A549 (cell line): Measurements from ENCODE around the gene TUSC2. TPM values are rescaled to one million over a fixed set of nuclear protein-coding genes. Genes with fewer than 3 reads are reported as not detected.

Source experiments
- ATAC-seq, 2 experiments: fragments of 200-7000 bp in 1 of 2; fragments of >200 bp in 1 of 2; cut with Nextera tagmentation in 1 of 2; cut with Tn5 transposase in 1 of 2; 3 replicates each; pipeline versions ENCODE4 v1.8.0 to v1.9.1; 2018 to 2020; ENCODE audit warnings: mild to moderate bottlenecking in 1 of 2, moderate library complexity in 1 of 2
- CTCF ChIA-PET: fragments of 300-600 bp; sonication (Branson Sonifier 250); formaldehyde crosslinking; extraction: SDS; loops from one replicate; lab custom pipeline; 2021; ENCODE audit warnings: antibody characterized with exemption, inconsistent platforms; lab: Yijun Ruan, JAX
- POLR2A ChIA-PET: fragments of 350-600 bp; formaldehyde crosslinking; extraction: SDS; loops from one replicate; lab custom pipeline; 2021; ENCODE audit warnings: antibody characterized with exemption, inconsistent platforms; lab: Yijun Ruan, JAX
- DNase-seq, 2 experiments: peaks; one replicate each; pipeline versions ENCODE4 v3.0.0 to v3.0.0-alpha.2; 2011 to 2016; ENCODE audit warnings: low read depth in 1 of 2, low spot score in 1 of 2
- FAIRE-seq: peaks from 2 replicates; lab custom pipeline; 2011; peaks lifted over from hg19 to GRCh38; lab: Jason Lieb, UNC
- H3K27ac ChIP-seq, 2 experiments: fragments of >200 bp; sonication (Bioruptor Twin); formaldehyde crosslinking; 3 replicates each; pipeline ENCODE4 v1.5.1; 2016 to 2017
- H3K4me1 ChIP-seq: fragments of >200 bp; sonication (Bioruptor Twin); formaldehyde crosslinking; 3 replicates; pipeline ENCODE4 v1.6.1; 2016
- H3K4me2 ChIP-seq: fragments of >200 bp; sonication (Bioruptor Twin); formaldehyde crosslinking; 3 replicates; pipeline ENCODE4 v1.6.1; 2016
- H3K4me3 ChIP-seq: fragments of >200 bp; sonication (Bioruptor Twin); formaldehyde crosslinking; 3 replicates; pipeline ENCODE4 v1.5.1; 2016
- H3K9me3 ChIP-seq: fragments of >200 bp; sonication (Bioruptor Twin); formaldehyde crosslinking; 3 replicates; pipeline ENCODE4 v1.6.1; 2016
- CBX2 ChIP-seq: fragments of 200-600 bp; sonication (generic); IDR thresholded peaks from 2 replicates; pipeline ENCODE4 v1.6.1; 2016; ENCODE audit warnings: low read depth, mild to moderate bottlenecking, borderline replicate concordance
- CEBPB ChIP-seq, 2 experiments: fragments of >200 bp in 1 of 2; sonication (Bioruptor Twin) in 1 of 2; formaldehyde crosslinking in 1 of 2; IDR thresholded peaks; 2 replicates each; pipeline ENCODE4 v1.6.1; 2012 to 2016
- CHD2 ChIP-seq: fragments of 150-350 bp; IDR thresholded peaks from 2 replicates; pipeline ENCODE4 v1.6.1; 2014; ENCODE audit warnings: low read length; ENCODE audit not compliant: partially characterized antibody
- ESRRA ChIP-seq: fragments of 150-350 bp; IDR thresholded peaks from 2 replicates; pipeline ENCODE4 v1.6.1; 2014; ENCODE audit warnings: mild to moderate bottlenecking, low read length, borderline replicate concordance
- FOSB ChIP-seq: fragments of 250-450 bp; sonication (Bioruptor Pico); IDR thresholded peaks from 2 replicates; pipeline ENCODE4 v1.5.0; 2020; ENCODE audit warnings: mild to moderate bottlenecking, moderate library complexity
- FOSL2 ChIP-seq, 2 experiments: fragments of 450-650 bp in 1 of 2; fragments of >200 bp in 1 of 2; sonication (Bioruptor Twin) in 1 of 2; formaldehyde crosslinking; IDR thresholded peaks; 2 replicates each; pipeline versions ENCODE4 v1.5.0 to v1.6.1; 2016 to 2020; ENCODE audit warnings: mild to moderate bottlenecking in 1 of 2, moderate library complexity in 1 of 2
- HDAC2 ChIP-seq: fragments of 200-600 bp; sonication (generic); IDR thresholded peaks from 2 replicates; pipeline ENCODE4 v1.6.1; 2016
- HEYL ChIP-seq: fragments of 250-450 bp; sonication (Bioruptor Pico); IDR thresholded peaks from 2 replicates; pipeline ENCODE4 v1.8.0; 2021; ENCODE audit warnings: mild to moderate bottlenecking, moderate library complexity
- KDM1A ChIP-seq: fragments of 200-600 bp; sonication (generic); IDR thresholded peaks from 2 replicates; pipeline ENCODE4 v1.6.1; 2016; ENCODE audit warnings: low read depth, mild to moderate bottlenecking
- NR3C1 ChIP-seq: fragments of >200 bp; sonication (Bioruptor Twin); formaldehyde crosslinking; IDR thresholded peaks from 3 replicates; pipeline ENCODE4 v1.6.1; 2017
- PHF8 ChIP-seq: fragments of 200-600 bp; sonication (generic); IDR thresholded peaks from 2 replicates; pipeline ENCODE4 v1.6.1; 2016; ENCODE audit warnings: low read depth, mild to moderate bottlenecking, antibody characterized with exemption, moderate library complexity, borderline replicate concordance
- POLR2A ChIP-seq: IDR thresholded peaks from 2 replicates; pipeline ENCODE4 v1.6.1; 2012; ENCODE audit warnings: mild to moderate bottlenecking, low read length
- RAD21 ChIP-seq, 2 experiments: fragments of >200 bp in 1 of 2; sonication (Bioruptor Twin) in 1 of 2; formaldehyde crosslinking in 1 of 2; IDR thresholded peaks in 1 of 2; conservative IDR thresholded peaks in 1 of 2; 2 replicates in 1 of 2; 3 replicates in 1 of 2; pipeline ENCODE4 v1.6.1; 2012 to 2018; ENCODE audit warnings: inconsistent platforms in 1 of 2
- SMC3 ChIP-seq: fragments of >200 bp; sonication (Bioruptor Twin); formaldehyde crosslinking; IDR thresholded peaks from 3 replicates; pipeline ENCODE4 v1.6.1; 2018; ENCODE audit warnings: inconsistent platforms
- SREBF2 ChIP-seq: fragments of 450-650 bp; IDR thresholded peaks from 2 replicates; pipeline ENCODE4 v1.6.1; 2014; ENCODE audit warnings: mild to moderate bottlenecking, moderate library complexity
- TP53 ChIP-seq: fragments of 250-450 bp; sonication (Bioruptor Pico); IDR thresholded peaks from 2 replicates; pipeline ENCODE4 v1.5.0; 2021; ENCODE audit warnings: mild to moderate bottlenecking, moderate library complexity
- ZC3H11A ChIP-seq: fragments of 450-650 bp; IDR thresholded peaks from 2 replicates; pipeline ENCODE4 v1.6.1; 2014; ENCODE audit warnings: antibody characterized with exemption, mild to moderate bottlenecking
- ZNF302 ChIP-seq: fragments of 250-450 bp; sonication (Bioruptor Pico); IDR thresholded peaks from 2 replicates; pipeline ENCODE4 v1.9.0; 2021; ENCODE audit warnings: inconsistent platforms, mild to moderate bottlenecking, moderate library complexity
- WGBS: methylation state at CpG from one replicate; pipeline ENCODE4 v1.1.6; 2017; ENCODE audit errors: missing lambda C conversion rate; 5-methylcytosine and 5-hydroxymethylcytosine counted together
- polyA plus RNA-seq, 4 experiments: library from polyadenylated mRNA; depleted of rRNA in 3 of 4; stranded (reverse); fragments of >200 nt; fragmentation: RNase III in 1 of 4; extraction: RNeasy Plus Mini Kit Qiagen cat#74134 plus additional on column Dnase treatment in 1 of 4; gene quantifications; 2 replicates in 3 of 4; 3 replicates in 1 of 4; pipeline ENCODE4 v1.2.3, GENCODE V29; 2011 to 2017
- TF ChIP-seq, protein P1 (sequence below): fragments of 250-450 bp; sonication (Bioruptor Pico); IDR thresholded peaks from 2 replicates; pipeline ENCODE4 v1.5.0; 2021; ENCODE audit warnings: mild to moderate bottlenecking, moderate library complexity, borderline replicate concordance
- TF ChIP-seq, protein P2 (sequence below): fragments of 250-450 bp; sonication (Bioruptor Pico); IDR thresholded peaks from 2 replicates; pipeline ENCODE4 v1.5.0; 2020; ENCODE audit warnings: low read depth, mild to moderate bottlenecking, moderate library complexity
- TF ChIP-seq, protein P3 (sequence below): IDR thresholded peaks from 2 replicates; pipeline ENCODE4 v1.6.1; 2012
- TF ChIP-seq, protein P4 (sequence below): fragments of >200 bp; sonication (Bioruptor Twin); formaldehyde crosslinking; IDR thresholded peaks from 3 replicates; pipeline ENCODE4 v1.5.1; 2016
- TF ChIP-seq, protein P5 (sequence below): fragments of >200 bp; sonication (Bioruptor Twin); formaldehyde crosslinking; IDR thresholded peaks from 2 replicates; pipeline ENCODE4 v1.6.1; 2016

TUSC2 gene
- polyA plus RNA-seq, 2 of the 4 experiments (the other 2 are of a cell fraction): 18.2 to 23.5 TPM

DNA sequence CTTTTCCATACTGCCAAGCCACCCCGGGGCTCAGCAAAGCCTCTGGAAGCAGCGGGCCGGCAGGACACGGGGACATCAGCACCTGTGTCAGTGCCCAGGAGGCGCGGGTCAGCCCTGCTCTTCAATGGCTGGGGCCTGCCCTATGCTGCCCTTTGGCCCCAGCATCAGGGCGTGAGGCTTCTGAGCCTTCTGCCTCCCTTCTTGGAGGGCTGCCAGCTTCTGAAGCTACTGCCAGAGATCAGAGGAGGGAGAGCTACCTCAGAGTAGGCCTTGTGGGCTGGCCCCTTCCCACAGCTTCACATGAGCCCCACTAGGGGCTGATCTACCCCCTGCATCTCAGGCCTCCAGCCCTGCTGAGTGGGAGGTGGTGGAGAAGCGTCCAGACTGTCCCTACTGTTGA, 44.3 kb upstream of the TUSC2 start:
- ATAC-seq: no peak
- H3K4me1 ChIP-seq: peaks cover 9% of the 10 kb centered on the region; the same call in 2 of the 3 replicates
- POLR2A ChIA-PET: no interaction called here

DNA sequence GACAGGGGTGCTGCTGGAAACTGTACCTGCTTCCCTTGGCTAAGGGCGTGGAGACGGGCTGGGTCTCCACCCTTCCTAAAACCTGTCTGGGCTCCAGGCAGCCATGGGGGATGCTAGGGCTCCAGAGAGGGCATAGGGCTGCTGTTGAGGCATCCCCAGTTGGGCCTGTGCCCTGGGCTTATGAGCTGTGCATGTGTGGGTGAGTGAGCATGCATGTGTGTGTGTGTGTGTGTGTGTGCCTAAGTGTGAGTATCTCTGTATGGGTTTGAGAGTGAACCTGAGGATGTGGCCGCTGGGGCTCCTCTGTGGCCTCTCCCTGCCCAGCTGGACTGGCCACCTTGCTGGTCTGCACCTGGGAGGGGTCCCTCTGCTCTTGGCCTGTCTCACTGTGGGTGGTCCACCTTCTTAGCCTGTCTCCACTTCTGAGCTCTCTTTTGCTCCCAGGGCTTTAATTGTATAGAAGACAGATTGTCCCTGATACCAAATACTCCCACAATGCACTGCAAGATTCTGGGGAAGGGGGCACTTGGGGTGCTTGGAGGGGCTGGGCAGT, 43.2 kb upstream of the TUSC2 start:
- no peak for ATAC-seq
- WGBS: 100% methylated on average over 2 of the region's 3 CpGs
- no peak overlapping the region for H3K27ac ChIP-seq

More for the DNA sequence above, 44.3 kb upstream of the TUSC2 start:
- no peak for DNase-seq
- no CpG with 5 or more reads among the region's 8 CpGs for WGBS
- Histone ChIP-seq H3K9me3 (no peaks in the 10 kb centered on the region), H3K4me3 (no peak overlapping the region), H3K4me2 (no peak overlapping the region), H3K27ac (no peak overlapping the region)
- CTCF ChIA-PET: no interaction called here
- FAIRE-seq: no peak
- TF ChIP-seq CHD2 (no peak), ZNF302 (CRISPR knock-in tag) (no peak), ESRRA (no peak), RAD21 (conservative IDR thresholded peaks at IDR 0.05 in 1 of 2, IDR thresholded peaks at IDR 0.05 in 1 of 2) (no peak), TP53 (CRISPR knock-in tag) (no peak), NR3C1 (no peak), FOSB (CRISPR knock-in tag) (no peak)
- TF ChIP-seq, protein P1, sequence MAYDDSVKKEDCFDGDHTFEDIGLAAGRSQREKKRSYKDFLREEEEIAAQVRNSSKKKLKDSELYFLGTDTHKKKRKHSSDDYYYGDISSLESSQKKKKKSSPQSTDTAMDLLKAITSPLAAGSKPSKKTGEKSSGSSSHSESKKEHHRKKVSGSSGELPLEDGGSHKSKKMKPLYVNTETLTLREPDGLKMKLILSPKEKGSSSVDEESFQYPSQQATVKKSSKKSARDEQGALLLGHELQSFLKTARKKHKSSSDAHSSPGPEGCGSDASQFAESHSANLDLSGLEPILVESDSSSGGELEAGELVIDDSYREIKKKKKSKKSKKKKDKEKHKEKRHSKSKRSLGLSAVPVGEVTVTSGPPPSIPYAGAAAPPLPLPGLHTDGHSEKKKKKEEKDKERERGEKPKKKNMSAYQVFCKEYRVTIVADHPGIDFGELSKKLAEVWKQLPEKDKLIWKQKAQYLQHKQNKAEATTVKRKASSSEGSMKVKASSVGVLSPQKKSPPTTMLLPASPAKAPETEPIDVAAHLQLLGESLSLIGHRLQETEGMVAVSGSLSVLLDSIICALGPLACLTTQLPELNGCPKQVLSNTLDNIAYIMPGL (CRISPR knock-in tag): no peak
- TF ChIP-seq, protein P2, sequence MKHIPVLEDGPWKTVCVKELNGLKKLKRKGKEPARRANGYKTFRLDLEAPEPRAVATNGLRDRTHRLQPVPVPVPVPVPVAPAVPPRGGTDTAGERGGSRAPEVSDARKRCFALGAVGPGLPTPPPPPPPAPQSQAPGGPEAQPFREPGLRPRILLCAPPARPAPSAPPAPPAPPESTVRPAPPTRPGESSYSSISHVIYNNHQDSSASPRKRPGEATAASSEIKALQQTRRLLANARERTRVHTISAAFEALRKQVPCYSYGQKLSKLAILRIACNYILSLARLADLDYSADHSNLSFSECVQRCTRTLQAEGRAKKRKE: no peak

More for the DNA sequence above, 43.2 kb upstream of the TUSC2 start:
- no peak for TF ChIP-seq ESRRA
- TF ChIP-seq CBX2: no peak
- TF ChIP-seq CEBPB (IDR thresholded peaks at IDR 0.05): no peak
- TF ChIP-seq TP53 (CRISPR knock-in tag): no peak
- TF ChIP-seq PHF8: no peak
- no peak for TF ChIP-seq HDAC2
- TF ChIP-seq, protein P3, sequence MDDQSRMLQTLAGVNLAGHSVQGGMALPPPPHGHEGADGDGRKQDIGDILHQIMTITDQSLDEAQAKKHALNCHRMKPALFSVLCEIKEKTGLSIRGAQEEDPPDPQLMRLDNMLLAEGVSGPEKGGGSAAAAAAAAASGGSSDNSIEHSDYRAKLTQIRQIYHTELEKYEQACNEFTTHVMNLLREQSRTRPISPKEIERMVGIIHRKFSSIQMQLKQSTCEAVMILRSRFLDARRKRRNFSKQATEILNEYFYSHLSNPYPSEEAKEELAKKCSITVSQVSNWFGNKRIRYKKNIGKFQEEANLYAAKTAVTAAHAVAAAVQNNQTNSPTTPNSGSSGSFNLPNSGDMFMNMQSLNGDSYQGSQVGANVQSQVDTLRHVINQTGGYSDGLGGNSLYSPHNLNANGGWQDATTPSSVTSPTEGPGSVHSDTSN: no peak
- TF ChIP-seq, protein P2: no peak
- TF ChIP-seq FOSL2 (IDR thresholded peaks at IDR 0.05): no peak
- TF ChIP-seq FOSL2 (CRISPR knock-in tag; IDR thresholded peaks at IDR 0.05): no peak
- TF ChIP-seq HEYL (CRISPR knock-in tag): no peak
- TF ChIP-seq, protein P4, sequence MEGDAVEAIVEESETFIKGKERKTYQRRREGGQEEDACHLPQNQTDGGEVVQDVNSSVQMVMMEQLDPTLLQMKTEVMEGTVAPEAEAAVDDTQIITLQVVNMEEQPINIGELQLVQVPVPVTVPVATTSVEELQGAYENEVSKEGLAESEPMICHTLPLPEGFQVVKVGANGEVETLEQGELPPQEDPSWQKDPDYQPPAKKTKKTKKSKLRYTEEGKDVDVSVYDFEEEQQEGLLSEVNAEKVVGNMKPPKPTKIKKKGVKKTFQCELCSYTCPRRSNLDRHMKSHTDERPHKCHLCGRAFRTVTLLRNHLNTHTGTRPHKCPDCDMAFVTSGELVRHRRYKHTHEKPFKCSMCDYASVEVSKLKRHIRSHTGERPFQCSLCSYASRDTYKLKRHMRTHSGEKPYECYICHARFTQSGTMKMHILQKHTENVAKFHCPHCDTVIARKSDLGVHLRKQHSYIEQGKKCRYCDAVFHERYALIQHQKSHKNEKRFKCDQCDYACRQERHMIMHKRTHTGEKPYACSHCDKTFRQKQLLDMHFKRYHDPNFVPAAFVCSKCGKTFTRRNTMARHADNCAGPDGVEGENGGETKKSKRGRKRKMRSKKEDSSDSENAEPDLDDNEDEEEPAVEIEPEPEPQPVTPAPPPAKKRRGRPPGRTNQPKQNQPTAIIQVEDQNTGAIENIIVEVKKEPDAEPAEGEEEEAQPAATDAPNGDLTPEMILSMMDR: no peak
- no peak for TF ChIP-seq SMC3
- no peak for TF ChIP-seq POLR2A
- no peak for TF ChIP-seq ZC3H11A
- TF ChIP-seq, protein P5, sequence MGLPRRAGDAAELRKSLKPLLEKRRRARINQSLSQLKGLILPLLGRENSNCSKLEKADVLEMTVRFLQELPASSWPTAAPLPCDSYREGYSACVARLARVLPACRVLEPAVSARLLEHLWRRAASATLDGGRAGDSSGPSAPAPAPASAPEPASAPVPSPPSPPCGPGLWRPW: no peak
- TF ChIP-seq SREBF2: no peak
- no peak for TF ChIP-seq KDM1A
- no peak overlapping the region for H3K4me3 ChIP-seq
- no peak for DNase-seq
- H3K4me1 ChIP-seq: peaks cover 9% of the 10 kb centered on the region; the same call in 2 of the 3 replicates
- H3K4me2 ChIP-seq: no peak overlapping the region
- CTCF ChIA-PET: interaction anchor here (0.7 to 1.5 kb wide), 6 partner anchors 20 to 180 kb away, joined by 3 to 4 read pairs (median 3); no protein-coding TSS in a partner anchor
- POLR2A ChIA-PET: no interaction called here
- no peak for FAIRE-seq
- H3K9me3 ChIP-seq: no peaks in the 10 kb centered on the region
